Subcutaneous adipose tissue (tissue), 4 donors: ENCODE measurements around the gene ATXN7L3. TPM values are rescaled to one million over a fixed set of nuclear protein-coding genes. Genes with fewer than 3 reads are reported as not detected.

Experiments used
- total RNA-seq, 4 donors: library from RNA; depleted of rRNA; stranded (reverse); fragments of >200 nt; gene quantifications; one replicate each; pipeline ENCODE4 v1.1.0, GENCODE V29; 2016
- TF ChIP-seq, protein P1 (sequence below): fragments of 450-650 bp; IDR thresholded peaks from one replicate; pipeline ENCODE4 v1.5.1; 2016; ENCODE audit warnings: low read depth, mild to moderate bottlenecking, control low read depth, antibody characterized with exemption, moderate library complexity

ATXN7L3 gene
- total RNA-seq, 4 donors from 2014 or later = 11.7 to 31.6 (median 28.2) TPM

DNA sequence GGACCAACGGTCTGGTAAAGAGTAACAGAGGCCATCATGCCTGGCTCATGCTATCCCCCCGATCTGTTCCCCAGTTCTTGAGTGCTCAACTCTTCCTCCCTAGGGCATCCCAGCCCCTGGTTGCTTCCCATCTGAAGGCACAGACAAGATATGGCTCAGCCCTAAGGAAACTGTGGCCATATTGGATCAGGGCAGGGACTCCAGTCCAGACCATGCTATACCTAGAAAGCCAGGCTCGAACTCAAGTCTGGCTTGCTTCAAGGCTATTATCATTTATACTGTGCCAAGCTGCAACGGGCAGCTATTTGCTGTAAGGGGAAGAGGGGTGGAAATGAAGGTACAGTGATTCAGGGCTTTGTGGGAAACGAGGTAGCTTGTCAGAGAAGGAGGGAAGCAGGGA, 17.0 kb upstream of the ATXN7L3 start:
- TF ChIP-seq, protein P1, sequence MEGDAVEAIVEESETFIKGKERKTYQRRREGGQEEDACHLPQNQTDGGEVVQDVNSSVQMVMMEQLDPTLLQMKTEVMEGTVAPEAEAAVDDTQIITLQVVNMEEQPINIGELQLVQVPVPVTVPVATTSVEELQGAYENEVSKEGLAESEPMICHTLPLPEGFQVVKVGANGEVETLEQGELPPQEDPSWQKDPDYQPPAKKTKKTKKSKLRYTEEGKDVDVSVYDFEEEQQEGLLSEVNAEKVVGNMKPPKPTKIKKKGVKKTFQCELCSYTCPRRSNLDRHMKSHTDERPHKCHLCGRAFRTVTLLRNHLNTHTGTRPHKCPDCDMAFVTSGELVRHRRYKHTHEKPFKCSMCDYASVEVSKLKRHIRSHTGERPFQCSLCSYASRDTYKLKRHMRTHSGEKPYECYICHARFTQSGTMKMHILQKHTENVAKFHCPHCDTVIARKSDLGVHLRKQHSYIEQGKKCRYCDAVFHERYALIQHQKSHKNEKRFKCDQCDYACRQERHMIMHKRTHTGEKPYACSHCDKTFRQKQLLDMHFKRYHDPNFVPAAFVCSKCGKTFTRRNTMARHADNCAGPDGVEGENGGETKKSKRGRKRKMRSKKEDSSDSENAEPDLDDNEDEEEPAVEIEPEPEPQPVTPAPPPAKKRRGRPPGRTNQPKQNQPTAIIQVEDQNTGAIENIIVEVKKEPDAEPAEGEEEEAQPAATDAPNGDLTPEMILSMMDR = no peak

DNA sequence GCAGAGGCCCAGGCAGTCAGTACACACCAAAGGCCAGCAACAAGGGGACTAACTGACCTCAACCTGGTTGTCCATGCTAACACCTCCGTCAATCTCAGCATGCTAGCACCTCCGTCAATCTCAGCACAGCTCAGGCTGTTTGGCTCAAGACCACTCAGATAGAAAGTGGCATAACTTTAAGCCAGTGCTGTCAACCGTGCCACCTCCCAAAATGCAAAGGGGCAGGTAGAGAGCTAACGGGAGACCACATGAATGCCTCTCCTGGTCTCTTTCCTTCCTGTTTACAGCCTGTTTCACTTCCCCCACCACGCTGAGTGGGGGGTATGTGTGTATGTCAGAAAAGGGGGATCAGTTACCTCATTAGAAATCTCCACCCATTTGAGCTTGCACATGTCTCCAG, 16.5 kb upstream of the ATXN7L3 start:
- TF ChIP-seq, protein P1 = no peak

DNA sequence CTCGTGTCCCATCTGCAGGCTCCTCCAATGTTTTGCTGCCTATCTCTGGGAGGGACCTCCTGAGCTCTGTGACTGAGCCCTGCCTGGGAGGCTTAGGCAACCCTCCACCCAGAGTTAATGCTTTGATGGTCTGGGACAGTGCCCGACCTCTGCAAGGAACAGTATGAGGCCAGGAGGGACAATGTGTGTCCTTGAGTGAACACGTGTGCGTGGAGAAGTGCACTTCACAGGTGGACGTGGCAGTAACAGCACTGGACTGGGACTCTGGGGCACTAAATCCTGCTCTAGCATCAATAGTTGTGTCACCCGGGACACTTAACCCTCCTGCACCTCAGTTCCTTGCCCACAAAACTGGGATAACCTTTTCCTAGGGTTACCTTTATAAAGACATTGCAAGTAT, 15.2 kb upstream of the ATXN7L3 start:
- TF ChIP-seq, protein P1 = no peak

DNA sequence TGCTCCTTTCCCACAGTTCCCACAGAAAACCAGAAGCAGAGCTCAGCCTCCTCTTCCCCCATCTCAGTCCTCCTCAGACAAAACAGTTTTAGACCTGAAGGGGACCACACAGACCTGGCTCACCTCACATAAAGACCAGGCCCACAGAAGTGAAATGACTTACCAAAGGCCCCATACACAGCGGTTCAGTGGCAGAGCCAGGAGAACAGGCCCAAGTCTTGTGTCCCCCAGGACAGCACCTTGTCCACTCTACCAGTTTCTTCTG, 14.5 kb upstream of the ATXN7L3 start:
- TF ChIP-seq, protein P1 = no peak

DNA sequence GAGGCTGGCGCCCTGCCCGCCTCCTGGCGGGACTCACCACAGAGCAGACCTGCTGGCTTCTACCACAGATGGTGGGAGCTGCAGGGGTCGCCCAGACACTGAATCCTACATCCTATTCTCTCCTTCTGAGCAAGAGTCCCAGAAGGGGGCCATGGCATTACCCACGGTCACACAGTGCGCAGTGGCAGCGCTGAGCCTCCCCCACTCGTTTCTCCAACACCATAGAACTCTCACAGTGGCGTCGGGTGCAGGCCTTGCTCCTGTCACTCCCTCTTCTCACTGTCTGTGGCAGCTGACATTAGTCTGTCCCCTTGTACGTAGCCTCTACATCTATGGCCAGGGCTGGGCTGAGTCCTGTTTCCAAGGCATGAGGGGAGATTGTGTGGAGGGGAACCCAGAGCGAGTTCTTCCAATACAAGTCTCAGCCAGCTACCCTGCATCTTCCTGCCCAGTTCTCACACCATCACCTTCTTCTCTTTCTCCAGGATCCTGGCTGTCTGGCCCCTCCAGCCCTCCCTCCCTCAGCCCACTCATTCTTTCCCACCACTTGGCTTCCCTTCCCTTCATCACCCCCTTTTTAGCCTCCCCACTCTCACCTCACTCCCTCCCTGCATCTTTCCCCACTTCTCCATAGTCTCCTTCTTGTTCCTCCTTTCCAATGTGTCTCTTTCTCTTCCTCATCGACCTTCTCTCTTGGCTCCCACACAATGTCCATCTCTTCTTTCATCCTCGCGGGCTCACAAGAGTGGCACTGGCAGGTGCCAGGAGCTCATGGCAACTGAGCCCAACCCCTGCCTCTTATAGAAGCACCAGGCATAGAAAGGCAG, 13.9 kb upstream of the ATXN7L3 start:
- TF ChIP-seq, protein P1 = no peak

DNA sequence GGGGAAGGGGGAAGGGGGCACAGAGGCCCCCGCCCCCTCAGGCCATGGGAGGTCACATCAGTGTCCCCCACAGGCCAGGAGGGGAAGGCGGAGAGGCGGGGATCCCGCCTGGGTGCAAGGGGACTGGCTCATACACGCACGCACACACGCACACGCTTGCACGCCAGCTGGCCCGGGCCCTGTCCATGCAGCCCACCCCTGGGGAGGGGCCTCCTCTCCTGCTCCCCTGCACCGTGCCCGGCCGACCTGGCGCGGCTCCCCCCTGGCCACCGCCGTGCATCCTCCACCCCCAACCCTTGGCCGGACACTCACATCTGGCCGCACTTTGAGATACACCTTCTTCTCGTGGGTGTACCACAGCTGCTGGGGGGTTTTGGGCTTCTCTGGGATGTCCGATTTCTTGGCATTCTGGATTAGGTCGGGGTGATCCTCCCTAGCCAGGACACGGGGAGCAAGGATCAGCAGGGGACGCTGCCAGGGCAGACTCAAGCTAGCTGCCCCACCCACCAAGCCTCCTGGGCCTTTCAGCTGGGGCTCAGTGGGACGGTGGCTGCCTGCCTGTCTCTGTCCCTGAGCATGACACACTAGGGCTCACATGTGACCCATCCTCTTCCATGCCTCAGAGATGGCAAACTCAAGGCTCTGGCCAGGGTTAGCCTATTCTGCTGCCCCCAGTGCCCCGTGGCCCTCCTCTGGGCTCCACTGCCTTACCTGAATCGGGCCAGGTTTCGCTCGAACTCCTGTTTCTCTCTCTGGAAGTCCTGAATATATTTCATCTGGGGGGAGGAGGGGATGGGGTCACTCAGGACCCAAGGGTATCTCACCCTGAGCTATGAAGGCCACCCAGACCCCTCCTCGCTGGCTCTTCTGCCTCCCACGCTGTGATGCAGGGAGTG, 13.1 kb upstream of the ATXN7L3 start:
- TF ChIP-seq, protein P1 = no peak
